GM18873 (cell line): ENCODE measurements around the gene SCRN3.
"Not testable (repeated sequence)": the region's sequence is repeated elsewhere in the genome, so short reads cannot be mapped to it uniquely, and the experiment has no call there.

ENCODE experiments used
- ATAC-seq: cut with Tn5 transposase; IDR thresholded peaks from one replicate; pipeline ENCODE4 v1.9.1; 2021; ENCODE audit warnings: mild to moderate bottlenecking, moderate library complexity, moderate number of reproducible peaks; ENCODE audit not compliant: unreplicated experiment, low FRiP score

The SCRN3 gene

GRCh38 chr2:174400853-174401252, 5.3 kb downstream of the SCRN3 start:
- no peak for ATAC-seq

GRCh38 chr2:174403628-174404027, 8.1 kb downstream of the SCRN3 start:
- ATAC-seq: no peak

- not testable (repeated sequence) for ATAC-seq
Measured at GRCh38 chr2:174410039-174410438, 14.5 kb downstream of the SCRN3 start.

GRCh38 chr2:174412256-174412655, 16.7 kb downstream of the SCRN3 start:
- no peak for ATAC-seq

- ATAC-seq: no peak
Measured at GRCh38 chr2:174428214-174428613, 32.7 kb downstream of the SCRN3 start.

DNA sequence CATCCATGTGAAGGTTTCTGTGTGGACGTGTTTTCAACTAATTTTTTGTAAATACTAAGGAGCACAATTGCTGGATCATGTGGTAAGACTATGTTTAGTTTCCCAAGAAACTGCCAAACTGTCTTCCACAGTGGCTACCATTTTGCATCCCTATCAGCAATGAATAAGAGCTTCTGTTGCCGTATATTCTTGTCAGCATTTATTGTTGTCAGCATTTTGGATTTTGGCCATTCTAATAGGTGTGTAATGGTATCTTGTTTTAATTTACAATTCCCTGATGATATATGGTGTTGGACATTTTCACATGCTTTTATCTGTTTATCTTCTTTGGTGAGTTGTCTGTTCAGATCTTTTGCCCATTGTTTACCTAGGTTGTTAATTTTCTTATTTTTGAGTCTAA, 34.5 kb downstream of the SCRN3 start:
- ATAC-seq: no peak

DNA sequence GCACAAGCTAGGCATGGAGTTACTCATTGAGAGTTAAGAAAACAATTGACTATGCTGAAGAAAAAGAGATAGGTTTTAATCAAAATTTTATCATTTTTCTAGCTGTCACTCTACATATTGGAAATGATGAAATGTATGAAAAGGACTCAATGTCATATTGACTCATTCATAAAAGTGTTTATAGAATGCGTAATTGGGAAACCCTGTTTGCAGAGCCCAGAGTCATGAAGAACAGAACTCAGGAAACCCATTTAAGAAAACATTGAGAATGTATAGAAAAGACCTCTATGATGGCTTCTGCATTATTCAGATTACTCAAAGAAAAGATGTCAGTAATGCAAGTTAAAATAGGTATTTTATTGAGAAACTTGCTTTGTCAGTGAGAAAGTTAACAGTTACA, 36.4 kb downstream of the SCRN3 start:
- no peak for ATAC-seq

DNA sequence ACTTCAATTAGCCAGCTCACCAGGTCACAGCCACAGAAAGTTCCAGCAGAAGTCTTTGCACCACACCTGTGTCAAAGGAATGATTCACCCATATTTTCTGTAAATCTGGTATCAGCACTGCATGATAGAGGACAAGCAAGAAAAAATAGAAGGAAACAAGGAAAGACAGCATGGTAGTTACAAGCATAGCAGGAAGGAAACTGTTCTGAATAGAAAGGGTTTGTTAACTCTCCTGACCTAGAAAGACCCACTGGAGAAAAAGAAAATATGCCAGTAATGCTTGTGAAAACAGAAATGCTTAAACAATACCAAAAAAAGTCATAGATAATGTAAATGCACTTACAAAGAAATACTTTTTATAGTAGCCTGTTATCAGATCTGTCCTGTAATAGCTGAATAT, 40.8 kb downstream of the SCRN3 start:
- no peak for ATAC-seq

DNA sequence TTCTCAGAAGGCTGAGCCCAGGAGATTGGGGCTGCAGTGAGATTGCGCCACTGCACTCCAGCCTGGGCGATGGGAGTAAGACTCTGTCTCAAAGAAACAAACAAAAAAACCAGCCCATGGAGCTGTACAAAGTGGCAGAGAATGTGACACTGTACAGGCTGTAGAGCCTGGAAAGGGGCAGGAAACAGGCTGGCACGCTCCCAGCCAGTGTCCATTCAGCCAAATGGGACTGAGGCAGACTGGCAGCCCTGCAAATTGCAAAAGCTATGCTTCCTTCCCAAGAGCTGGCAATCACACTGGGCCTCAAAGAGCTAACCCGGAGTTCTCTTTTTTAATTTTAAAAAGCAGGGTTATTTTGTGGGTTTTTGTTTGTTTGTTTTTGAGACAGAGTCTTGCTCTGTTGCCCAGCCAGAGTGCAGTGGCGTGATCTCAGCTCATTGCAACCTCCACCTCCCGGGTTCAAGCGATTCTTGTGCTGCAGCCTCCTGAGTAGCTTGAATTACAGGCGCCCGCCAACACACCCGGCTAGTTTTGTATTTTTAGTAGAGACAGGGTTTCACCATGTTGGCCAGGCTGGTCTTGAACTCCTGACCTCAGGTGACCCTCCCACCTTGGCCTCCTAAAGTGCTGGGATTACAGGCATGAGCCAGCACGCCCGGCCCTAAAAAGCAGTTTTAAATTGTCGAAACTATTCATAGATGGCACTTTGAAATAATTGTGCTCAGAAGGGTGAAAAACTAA, 42.8 kb downstream of the SCRN3 start:
- ATAC-seq: no peak

GRCh38 chr2:174439323-174439722, 43.8 kb downstream of the SCRN3 start:
- ATAC-seq: no peak

DNA sequence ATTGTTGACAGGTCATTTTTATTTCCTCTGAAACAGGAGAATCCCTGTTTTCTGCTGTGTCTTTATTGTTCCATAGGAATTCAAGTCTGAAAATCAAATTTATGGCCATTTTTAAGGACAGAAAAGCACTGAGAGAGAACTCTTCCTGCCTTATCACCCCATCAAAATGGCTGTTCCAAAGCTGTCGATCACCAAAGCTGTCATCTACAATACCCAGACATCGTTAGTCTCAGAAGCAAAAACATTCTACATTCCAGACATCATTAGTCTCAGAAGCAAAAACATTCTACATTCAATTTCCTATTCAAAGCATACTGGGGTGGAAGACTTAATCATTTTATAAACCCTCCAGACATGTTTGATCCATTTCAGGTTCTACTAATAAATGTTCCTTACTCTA, 44.4 kb downstream of the SCRN3 start:
- ATAC-seq: no peak

GRCh38 chr2:174442546-174443510, 47.3 kb downstream of the SCRN3 start:
- ATAC-seq: no peak

DNA sequence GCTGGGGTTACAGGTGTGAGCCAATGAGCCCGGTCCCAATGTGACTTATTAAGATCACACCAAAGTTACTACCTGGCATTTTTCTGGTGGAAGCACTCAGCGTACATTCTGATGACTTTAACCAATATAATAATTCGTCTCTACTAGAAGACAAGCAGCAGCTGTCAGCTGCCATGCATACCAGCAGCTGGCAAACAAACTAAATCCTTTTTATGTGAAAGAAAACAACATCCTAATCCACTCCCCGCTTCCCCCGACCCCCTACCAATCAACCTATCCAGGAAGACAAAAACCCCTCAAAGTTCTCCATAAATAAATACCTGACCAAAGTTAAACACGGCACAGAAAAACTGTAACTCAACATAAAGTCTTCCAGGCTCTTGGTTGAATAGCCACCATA, 49.2 kb downstream of the SCRN3 start:
- no peak for ATAC-seq

DNA sequence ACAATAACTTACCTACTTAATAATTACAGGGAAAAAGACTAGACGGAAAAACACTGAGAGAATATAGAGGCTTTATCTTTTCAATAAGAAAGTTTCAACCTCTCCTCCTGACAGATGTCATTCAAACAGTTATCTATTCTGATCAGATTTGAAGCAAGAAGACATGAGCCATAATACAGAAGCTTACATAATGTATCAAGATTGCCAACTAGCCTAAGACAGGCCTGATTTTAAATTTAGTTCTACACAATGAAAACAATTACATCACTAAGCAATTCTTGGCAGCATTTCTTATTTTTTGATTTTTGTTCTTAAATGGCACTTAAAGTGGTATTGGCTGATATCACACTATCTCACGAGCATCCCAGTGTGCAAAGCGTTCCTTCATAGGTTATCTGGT, 49.7 kb downstream of the SCRN3 start:
- no peak for ATAC-seq

GRCh38 chr2:174446531-174446930, 51.0 kb downstream of the SCRN3 start:
- no peak for ATAC-seq

DNA sequence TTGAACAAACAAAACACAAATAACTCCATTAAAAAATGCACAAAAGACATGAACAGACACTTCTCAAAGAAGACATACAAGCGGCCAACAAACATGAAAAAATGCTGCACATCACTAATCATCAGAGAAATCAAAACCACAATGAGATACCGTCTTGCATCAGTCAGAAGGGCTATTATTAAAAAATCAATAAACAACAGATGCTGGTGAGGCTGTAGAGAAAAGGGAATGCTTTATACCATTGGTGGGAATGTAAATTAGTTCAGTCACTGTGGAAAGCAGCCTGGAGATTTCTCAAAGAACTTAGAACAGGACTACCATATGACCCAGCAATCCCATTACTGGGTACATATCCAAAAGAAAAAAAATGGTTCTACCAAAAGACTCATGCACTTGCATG, 53.5 kb downstream of the SCRN3 start:
- no peak for ATAC-seq

GRCh38 chr2:174450021-174450816, 54.7 kb downstream of the SCRN3 start:
- ATAC-seq: no peak

DNA sequence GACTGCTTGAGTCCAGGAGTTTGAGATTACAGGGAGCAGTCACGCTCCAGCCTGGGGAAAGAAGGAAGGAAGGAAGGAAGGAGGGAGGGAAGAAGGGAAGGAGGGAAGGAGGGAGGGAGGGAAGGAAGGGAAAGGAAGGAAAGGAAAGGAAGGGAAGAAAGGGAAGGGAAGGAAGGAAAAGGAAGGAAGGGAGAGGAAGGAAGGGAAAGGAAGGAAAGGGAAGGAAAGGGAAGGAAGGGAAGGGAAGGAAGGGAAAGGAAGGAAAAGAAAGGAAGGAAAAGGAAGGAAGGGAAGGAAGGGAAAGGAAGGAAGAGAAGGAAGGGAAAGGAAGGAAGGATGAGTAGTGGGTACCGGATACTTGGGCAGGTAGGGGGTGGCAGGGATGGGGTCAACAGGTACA, 59.0 kb downstream of the SCRN3 start:
- no peak for ATAC-seq

- no peak for ATAC-seq
Measured at GRCh38 chr2:174461221-174461620, 65.7 kb downstream of the SCRN3 start.

DNA sequence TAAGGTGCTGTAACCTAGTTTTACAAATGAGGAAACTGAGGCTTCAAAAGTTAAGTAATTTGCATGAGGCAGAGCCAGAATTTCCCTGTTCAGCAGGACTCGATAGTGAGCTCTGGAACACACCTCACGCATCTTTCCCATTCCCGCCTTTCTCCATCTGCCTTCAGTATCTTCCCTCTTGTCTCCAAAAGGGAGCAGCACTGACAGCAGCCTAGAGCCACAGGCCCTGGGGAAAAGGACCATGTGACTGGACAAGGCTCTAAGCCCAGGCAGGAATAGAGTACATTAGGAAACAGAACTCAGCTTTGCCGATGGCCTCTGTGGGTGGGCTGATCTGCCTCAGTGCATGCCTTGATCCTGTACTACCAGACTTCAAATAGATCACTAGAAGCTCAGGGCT, 69.8 kb downstream of the SCRN3 start:
- no peak for ATAC-seq

DNA sequence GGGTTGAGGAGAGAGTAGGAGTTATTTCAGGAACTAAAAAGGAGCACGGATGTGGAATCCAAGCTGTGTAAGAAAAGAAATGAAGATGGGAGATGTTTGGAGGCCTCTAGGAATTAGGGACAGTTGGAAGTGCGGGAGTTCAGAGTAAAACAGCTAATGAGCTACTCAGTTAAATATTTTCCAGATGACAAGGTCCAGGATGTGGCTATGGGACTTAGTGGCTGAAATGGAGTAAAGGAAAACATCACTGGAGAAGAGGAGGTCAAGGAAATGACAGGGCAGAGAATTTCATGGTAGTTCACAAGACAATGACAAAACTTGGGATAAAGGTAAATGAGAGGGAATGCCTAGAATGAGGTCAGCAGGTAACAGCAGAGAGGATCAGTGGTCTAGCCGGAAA, 78.3 kb downstream of the SCRN3 start:
- no peak for ATAC-seq
